Neural cell (in vitro differentiated cells): ENCODE measurements around the gene CDHR4.

Experiments
- CTCF ChIP-seq: fragments of 450-650 bp; IDR thresholded peaks from 2 replicates; pipeline ENCODE4 v1.5.1; 2014; ENCODE audit warnings: antibody characterized with exemption, mild to moderate bottlenecking, moderate library complexity; ENCODE audit not compliant: poor library complexity, severe bottlenecking
- EZH2 ChIP-seq: fragments of 200-600, 300-800 bp; shearing (Covaris generic), sonication (generic); IDR thresholded peaks from 2 replicates; pipeline ENCODE4 v1.6.1; 2014; ENCODE audit warnings: antibody characterized with exemption, low read length, borderline replicate concordance, mild to moderate bottlenecking; ENCODE audit not compliant: insufficient read depth, poor library complexity, severe bottlenecking
- POLR2AphosphoS5 ChIP-seq: IDR thresholded peaks from 2 replicates; pipeline ENCODE4 v1.6.1; 2012
- RAD21 ChIP-seq: fragments of 450-650 bp; conservative IDR thresholded peaks from 2 replicates; pipeline ENCODE4 v1.6.1; 2014; ENCODE audit warnings: antibody characterized with exemption, mild to moderate bottlenecking, moderate library complexity
- SMC3 ChIP-seq: fragments of 450-650 bp; conservative IDR thresholded peaks from 2 replicates; pipeline ENCODE4 v1.6.1; 2014; ENCODE audit warnings: antibody characterized with exemption, mild to moderate bottlenecking, moderate library complexity; ENCODE audit not compliant: poor library complexity
- TAF1 ChIP-seq: IDR thresholded peaks from 2 replicates; pipeline ENCODE4 v1.6.1; 2012; ENCODE audit warnings: low read depth

GRCh38 chr3:49775538-49775937, 24.1 kb downstream of the CDHR4 start:
- TF ChIP-seq CTCF (no peak), EZH2 (no peak), TAF1 (no peak), POLR2AphosphoS5 (no peak), RAD21 (no peak), SMC3 (no peak)
